Thymus (tissue), 11 donors: ENCODE data around the gene CFAP97D2. TPM values are rescaled to one million over a fixed set of nuclear protein-coding genes. Genes with fewer than 3 reads are reported as not detected.
A peak's percentile ranks its signal among the peaks of the same experiment; 100 is the strongest.
"Not testable (repeated sequence)": the region's sequence is repeated elsewhere in the genome, so short reads cannot be mapped to it uniquely, and the experiment has no call there.

Experiments used
- DNase-seq, 9 donors: peaks; one replicate each; pipeline ENCODE4 v3.0.0-alpha.2; 2013; ENCODE audit warnings: low spot score in 9 of 9, low read depth in 6 of 9, missing footprints in 1 of 9
- H3K27ac ChIP-seq, 2 donors: one replicate each; pipeline ENCODE4 v1.5.1; 2013; ENCODE audit warnings: control low read depth in 1 of 2, low read depth in 1 of 2, low read length in 1 of 2, mild to moderate bottlenecking in 1 of 2, moderate library complexity in 1 of 2
- H3K27me3 ChIP-seq, 2 donors: one replicate each; pipeline ENCODE4 v1.5.1; 2013; ENCODE audit warnings: low read length in 1 of 2; ENCODE audit not compliant: control insufficient read depth in 2 of 2, insufficient read depth in 1 of 2
- H3K36me3 ChIP-seq, 2 donors: one replicate each; pipeline ENCODE4 v1.5.1; 2013; ENCODE audit warnings: low read length in 1 of 2, mild to moderate bottlenecking in 1 of 2, moderate library complexity in 1 of 2; ENCODE audit not compliant: control insufficient read depth in 2 of 2, insufficient read depth in 2 of 2
- H3K4me1 ChIP-seq, 2 donors: one replicate each; pipeline ENCODE4 v1.5.1; 2013; ENCODE audit warnings: low read length in 2 of 2; ENCODE audit not compliant: control insufficient read depth in 2 of 2, insufficient read depth in 2 of 2
- H3K4me3 ChIP-seq, 2 donors: one replicate each; pipeline ENCODE4 v1.5.1; 2013; ENCODE audit warnings: low read length in 2 of 2, control low read depth in 1 of 2, mild to moderate bottlenecking in 1 of 2
- H3K9me3 ChIP-seq, 2 donors: one replicate each; pipeline ENCODE4 v1.5.1; 2013; ENCODE audit warnings: low read length in 1 of 2, mild to moderate bottlenecking in 1 of 2; ENCODE audit not compliant: control insufficient read depth in 2 of 2, insufficient read depth in 1 of 2
- WGBS: extraction: QIAGEN DNeasy Blood & Tissue Kit; methylation state at CpG from one replicate; pipeline ENCODE4 v1.1.7; 2013; 5-methylcytosine and 5-hydroxymethylcytosine counted together
- polyA plus RNA-seq: library from polyadenylated mRNA; stranded (reverse); fragments of 200-250 nt; gene quantifications from one replicate; pipeline ENCODE4 v1.2.3, GENCODE V29; 2013
- total RNA-seq: library from RNA; stranded (reverse); fragments of 120-200 nt; gene quantifications from one replicate; pipeline ENCODE4 v1.2.4, GENCODE V29; 2013
- donor health status: healthy.

The CFAP97D2 gene
- total and polyA plus RNA-seq, 2 donors = 0.34 to 0.66 TPM

- no peaks in the 10 kb centered on the region for H3K4me1 ChIP-seq
- DNase-seq = no peak
- WGBS = 82% methylated on average over 3 of the region's 3 CpGs
- H3K27ac ChIP-seq = no peak overlapping the region
- peaks cover 51 to 93% of the 10 kb centered on the region in 2 donors for H3K36me3 ChIP-seq
- no peak overlapping the region for H3K4me3 ChIP-seq
- no peaks in the 10 kb centered on the region for H3K27me3 ChIP-seq
- H3K9me3 ChIP-seq = no peaks in the 10 kb centered on the region
These were observed 69.0 kb downstream of the CFAP97D2 start for GRCh38 chr13:114248011-114248410.

DNA sequence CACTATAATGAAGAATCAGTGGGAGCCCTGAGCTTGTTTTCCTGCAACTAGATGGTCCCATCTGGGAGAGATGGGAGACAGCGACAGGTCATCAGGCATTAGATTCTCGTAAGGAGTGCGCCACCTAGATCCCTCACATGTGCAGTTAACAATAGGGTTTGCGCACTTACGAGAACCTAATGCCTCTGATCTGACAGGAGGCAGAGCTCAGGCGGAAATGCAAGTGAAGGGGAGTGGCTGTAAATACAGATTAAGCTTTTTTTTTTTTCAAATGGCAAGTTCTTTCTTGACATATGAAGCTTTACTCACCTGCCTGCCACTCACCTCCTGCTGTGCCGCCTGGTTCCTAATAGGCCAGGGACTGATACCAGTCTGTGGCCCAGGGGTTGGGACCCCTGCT lies 70.0 kb downstream of the CFAP97D2 start:
- H3K4me1 ChIP-seq = no peaks in the 10 kb centered on the region
- 96% methylated on average over 7 of the region's 7 CpGs for WGBS
- no peak for DNase-seq
- H3K9me3 ChIP-seq = no peaks in the 10 kb centered on the region
- H3K27ac ChIP-seq = no peak overlapping the region
- no peaks in the 10 kb centered on the region for H3K27me3 ChIP-seq
- H3K36me3 ChIP-seq = peaks cover 47 to 89% of the 10 kb centered on the region in 2 donors
- no peak overlapping the region for H3K4me3 ChIP-seq

DNA sequence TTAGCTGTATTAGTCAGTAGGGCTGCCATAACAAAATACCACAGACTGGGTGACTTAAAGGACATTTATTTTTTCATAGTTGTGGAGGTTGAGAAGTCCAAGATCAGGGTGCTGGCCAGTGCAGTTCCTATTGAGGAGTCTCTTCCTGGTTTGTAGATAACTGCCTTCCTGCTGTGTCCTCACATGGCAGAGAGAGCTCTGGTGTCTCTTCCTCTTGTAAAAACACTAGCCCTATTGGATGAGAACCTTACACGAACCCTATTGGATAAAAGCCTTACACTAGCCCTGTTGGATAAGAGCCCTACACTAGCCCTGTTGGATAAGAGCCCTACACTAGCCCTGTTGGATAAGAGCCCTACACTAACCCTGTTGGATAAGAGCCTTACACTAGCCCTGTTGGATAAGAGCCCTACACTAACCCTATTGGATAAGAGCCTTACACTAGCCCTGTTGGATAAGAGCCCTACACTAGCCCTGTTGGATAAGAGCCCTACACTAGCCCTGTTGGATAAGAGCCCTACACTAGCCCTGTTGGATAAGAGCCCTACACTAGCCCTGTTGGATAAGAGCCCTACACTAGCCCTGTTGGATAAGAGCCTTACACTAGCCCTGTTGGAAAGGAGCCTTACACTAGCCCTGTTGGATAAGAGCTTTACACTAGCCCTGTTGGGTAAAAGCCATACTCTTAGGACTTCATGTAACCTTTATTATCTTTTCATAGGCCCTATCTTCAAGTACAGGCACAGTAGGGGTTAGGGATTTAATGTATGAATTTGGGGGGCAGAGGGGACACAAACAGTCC lies 72.8 kb downstream of the CFAP97D2 start:
- H3K9me3 ChIP-seq, H3K4me3 ChIP-seq, DNase-seq, H3K4me1 ChIP-seq, H3K27me3 ChIP-seq, H3K27ac ChIP-seq: not testable (repeated sequence)
- 96% methylated on average over 1 of the region's 1 CpG for WGBS
- peaks cover 38 to 87% of the 10 kb centered on the region in 2 donors for H3K36me3 ChIP-seq

- 77% methylated on average over 1 of the region's 1 CpG for WGBS
- Histone ChIP-seq H3K36me3 (peaks cover 36 to 87% of the 10 kb centered on the region in 2 donors), H3K27ac (no peak overlapping the region), H3K4me1 (peaks cover 3 to 18% of the 10 kb centered on the region in 2 donors), H3K4me3 (no peak overlapping the region), H3K9me3 (no peaks in the 10 kb centered on the region), H3K27me3 (no peaks in the 10 kb centered on the region)
- no peak for DNase-seq
These were observed 77.5 kb downstream of the CFAP97D2 start for GRCh38 chr13:114256547-114256946.

GRCh38 chr13:114257014-114257413 lies 78.0 kb downstream of the CFAP97D2 start:
- no peak overlapping the region for H3K4me3 ChIP-seq
- H3K27ac ChIP-seq = no peak overlapping the region
- H3K4me1 ChIP-seq = peaks cover 3 to 19% of the 10 kb centered on the region in 2 donors
- H3K9me3 ChIP-seq = no peaks in the 10 kb centered on the region
- H3K27me3 ChIP-seq = no peaks in the 10 kb centered on the region
- DNase-seq = no peak
- 99% methylated on average over 4 of the region's 4 CpGs for WGBS
- peaks cover 33 to 88% of the 10 kb centered on the region in 2 donors for H3K36me3 ChIP-seq

DNA sequence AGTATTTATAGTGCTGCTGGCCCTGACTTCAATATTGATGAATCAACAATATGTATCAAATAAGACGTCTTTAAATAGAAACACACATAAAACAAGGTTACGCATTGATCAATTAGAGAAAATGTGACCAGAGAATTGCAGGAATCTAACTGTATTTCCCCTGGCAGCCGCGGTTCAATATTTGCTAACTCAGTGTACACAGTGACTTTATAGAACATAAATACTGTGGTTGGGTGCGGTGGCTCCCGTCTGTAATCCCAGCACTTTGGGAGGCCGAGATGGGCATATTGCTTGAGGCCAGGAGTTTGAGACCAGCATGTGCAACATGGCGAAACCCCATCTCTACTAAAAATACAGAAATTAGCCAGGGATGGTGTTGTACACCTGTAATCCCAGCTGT lies 79.5 kb downstream of the CFAP97D2 start:
- 99% methylated on average over 8 of the region's 8 CpGs for WGBS
- no peak for DNase-seq
- H3K4me3 ChIP-seq = no peak overlapping the region
- peaks cover 45 to 92% of the 10 kb centered on the region in 2 donors for H3K36me3 ChIP-seq
- H3K4me1 ChIP-seq = peaks cover 8 to 32% of the 10 kb centered on the region in 2 donors
- H3K9me3 ChIP-seq = no peaks in the 10 kb centered on the region
- H3K27me3 ChIP-seq = no peaks in the 10 kb centered on the region
- no peak overlapping the region for H3K27ac ChIP-seq

DNA sequence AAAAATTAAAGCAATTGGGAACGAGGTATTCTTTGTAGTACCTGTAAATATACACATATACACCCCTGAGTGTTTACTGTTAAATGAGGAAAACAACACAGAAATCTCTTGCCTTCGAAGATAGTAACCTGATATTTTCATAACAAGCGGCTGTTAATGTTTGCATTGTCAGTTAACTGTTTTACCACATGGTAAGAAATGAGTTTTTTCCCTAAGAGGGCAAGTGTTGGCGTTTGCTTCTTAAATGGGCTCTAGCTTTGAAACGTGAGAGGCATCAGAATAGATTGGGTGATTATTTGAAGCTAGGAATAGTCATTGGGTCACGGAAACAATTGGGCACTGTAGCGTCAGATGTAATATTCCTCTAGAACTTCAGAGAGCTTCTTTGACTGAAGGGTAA lies 80.3 kb downstream of the CFAP97D2 start:
- no peak for DNase-seq
- 92% methylated on average over 7 of the region's 7 CpGs for WGBS
- Histone ChIP-seq H3K9me3 (no peaks in the 10 kb centered on the region), H3K36me3 (peaks cover 45 to 95% of the 10 kb centered on the region in 2 donors), H3K4me1 (peaks cover 10 to 36% of the 10 kb centered on the region in 2 donors), H3K27me3 (no peaks in the 10 kb centered on the region), H3K4me3 (no peak overlapping the region), H3K27ac (peak overlapping the region in 1 of 2 donors; percentile 59)

GRCh38 chr13:114259974-114260373 lies 80.9 kb downstream of the CFAP97D2 start:
- Histone ChIP-seq H3K27ac (peak overlapping the region; percentile 59 to 60), H3K27me3 (no peaks in the 10 kb centered on the region), H3K4me1 (peaks cover 10 to 42% of the 10 kb centered on the region in 2 donors), H3K4me3 (no peak overlapping the region), H3K36me3 (peaks cover 51 to 96% of the 10 kb centered on the region in 2 donors), H3K9me3 (no peaks in the 10 kb centered on the region)
- 69% methylated on average over 4 of the region's 4 CpGs for WGBS
- peak in 4 of 9 donors; percentile 19 to 69 (median 39) for DNase-seq

- peak overlapping the region in 1 of 2 donors; percentile 59 for H3K27ac ChIP-seq
- 77% methylated on average over 3 of the region's 3 CpGs for WGBS
- H3K4me3 ChIP-seq = no peak overlapping the region
- H3K36me3 ChIP-seq = peaks cover 56 to 96% of the 10 kb centered on the region in 2 donors
- H3K4me1 ChIP-seq = peaks cover 10 to 42% of the 10 kb centered on the region in 2 donors
- no peak for DNase-seq
- no peaks in the 10 kb centered on the region for H3K27me3 ChIP-seq
- H3K9me3 ChIP-seq = no peaks in the 10 kb centered on the region
These were observed 81.8 kb downstream of the CFAP97D2 start for GRCh38 chr13:114260814-114261213.
